Pancreas (tissue), 10 donors: Measurements from ENCODE around the gene ZBTB40. TPM values are rescaled to one million over a fixed set of nuclear protein-coding genes. Genes with fewer than 3 reads are reported as not detected.

ENCODE experiments used
- ATAC-seq, 4 donors: fragments of 200-7000 bp; cut with Tn5 transposase; one replicate each; pipeline versions ENCODE4 v1.8.0 to v1.9.1; 2020; ENCODE audit warnings: mild to moderate bottlenecking in 4 of 4, moderate library complexity in 4 of 4
- DNase-seq, 6 donors: peaks; one replicate each; pipeline ENCODE4 v3.0.0-alpha.2; 2020
- FAIRE-seq: peaks from 2 replicates; lab custom pipeline; 2012; peaks lifted over from hg19 to GRCh38; lab: Jason Lieb, UNC
- H3K27ac ChIP-seq, 4 donors: fragments of 200-600 bp; sonication (generic); 1 replicate in 3 of 4; 2 replicates in 1 of 4; pipeline versions ENCODE4 v1.5.0 to v1.8.0; 2020
- H3K27me3 ChIP-seq, 4 donors: fragments of 200-600 bp; one replicate each; pipeline ENCODE4 v1.8.0; 2021
- H3K36me3 ChIP-seq, 3 donors: fragments of 200-600 bp; sonication (generic) in 1 of 3; one replicate each; pipeline versions ENCODE4 v1.5.0 to v1.8.0; 2020 to 2021
- H3K4me1 ChIP-seq, 3 donors: fragments of 200-600 bp; one replicate each; pipeline ENCODE4 v1.8.0; 2021
- H3K4me3 ChIP-seq, 4 donors: fragments of 200-600 bp; sonication (generic) in 2 of 4; one replicate each; pipeline versions ENCODE4 v1.5.0 to v1.8.0; 2020 to 2021
- H3K9me3 ChIP-seq, 4 donors: fragments of 200-600 bp; one replicate each; pipeline ENCODE4 v1.8.0; 2021
- CTCF ChIP-seq, 4 donors: fragments of 200-600 bp; sonication (generic) in 3 of 4; IDR thresholded peaks; one replicate each; pipeline versions ENCODE4 v1.5.0 to v1.8.0; 2021; ENCODE audit warnings: antibody characterized with exemption in 4 of 4
- WGBS, 2 donors: extraction: QIAGEN DNeasy Blood & Tissue Kit; methylation state at CpG; one replicate each; pipeline ENCODE4 v1.1.7; 2013; 5-methylcytosine and 5-hydroxymethylcytosine counted together
- intact Hi-C, 3 donors: fragments of 100-400 bp; cut with DNase I; formaldehyde crosslinking; loops; one replicate each; pipeline versions ENCODE4 v1.11.1 to v1.14.2; 2022
- polyA plus RNA-seq, 2 donors: library from polyadenylated mRNA; stranded (reverse); fragments of 200-250 nt; gene quantifications; one replicate each; pipeline ENCODE4 v1.2.3, GENCODE V29; 2013
- total RNA-seq, 6 donors: library from RNA; stranded (reverse); fragmentation: NEBNext Ultra II Directional in 4 of 6; extraction: Animal tissue kit (Norgen Biotek cat#: 25700) in 4 of 6; gene quantifications; one replicate each; pipeline versions ENCODE4 v1.2.1 to v1.2.4, GENCODE V29; 2021 to 2023
- donor health status: healthy with polysubstance abuse.
- donor health status: DM: no; HTN: no; CAD: no; lungs with moderate emphysema.
- donor health status: DM: no; HTN: no; CAD: no.
- donor health status: control.
- donor health status: control.
- donor health status: Bipolar disorder and iron deficiency.
- donor health status: DM: yes; HTN: yes; CAD: no.
- donor health status: DM: no; HTN: no; CAD: no.
- donor health status: DM: no; HTN: no; CAD: no.
- donor health status: DM: yes; HTN: yes; CAD: no.

Gene ZBTB40
- total and polyA plus RNA-seq, 8 donors: 6.2 to 16.0 (median 9.4) TPM

GRCh38 chr1:22553104-22553880, 101.6 kb downstream of the ZBTB40 start:
- Histone ChIP-seq H3K4me1 (peaks cover 0 to 4% (median 0%) of the 10 kb centered on the region in 3 donors), H3K27ac (no peak overlapping the region), H3K4me3 (no peak overlapping the region), H3K36me3 (no peaks in the 10 kb centered on the region), H3K9me3 (no peaks in the 10 kb centered on the region), H3K27me3 (no peaks in the 10 kb centered on the region)
- intact Hi-C loops: no loop called here
- no peak for TF ChIP-seq CTCF (IDR thresholded peaks at IDR 0.05)
- peak in 5 of 6 donors; percentile 55 to 68 (median 66) for DNase-seq
- WGBS, 2 donors: 18 to 24% methylated on average over 17 to 18 of the region's 18 CpGs
- FAIRE-seq: no peak
- ATAC-seq: peak; percentile 70 to 90 (median 78)

GRCh38 chr1:22553991-22554522, 102.4 kb downstream of the ZBTB40 start:
- Histone ChIP-seq H3K4me1 (peaks cover 0 to 4% (median 0%) of the 10 kb centered on the region in 3 donors), H3K36me3 (no peaks in the 10 kb centered on the region), H3K27ac (no peak overlapping the region), H3K4me3 (no peak overlapping the region), H3K27me3 (no peaks in the 10 kb centered on the region), H3K9me3 (no peaks in the 10 kb centered on the region)
- FAIRE-seq (no peak), ATAC-seq (no peak), DNase-seq (no peak)
- no peak for TF ChIP-seq CTCF (IDR thresholded peaks at IDR 0.05)
- intact Hi-C loops: no loop called here
- WGBS, 2 donors: 75 to 88% methylated on average over 8 of the region's 8 CpGs

GRCh38 chr1:22555371-22555656, 103.7 kb downstream of the ZBTB40 start:
- FAIRE-seq (no peak), DNase-seq (no peak), ATAC-seq (no peak)
- no peak overlapping the region for H3K4me3 ChIP-seq
- no peak for TF ChIP-seq CTCF (IDR thresholded peaks at IDR 0.05)
- no peaks in the 10 kb centered on the region for H3K36me3 ChIP-seq
- no peaks in the 10 kb centered on the region for H3K27me3 ChIP-seq
- no peaks in the 10 kb centered on the region for H3K9me3 ChIP-seq
- 41 to 54% methylated on average over 3 of the region's 3 CpGs for WGBS, 2 donors
- H3K27ac ChIP-seq: no peak overlapping the region
- H3K4me1 ChIP-seq: peaks cover 0 to 4% (median 0%) of the 10 kb centered on the region in 3 donors
- intact Hi-C loops: no loop called here

GRCh38 chr1:22556391-22557104, 104.9 kb downstream of the ZBTB40 start:
- H3K36me3 ChIP-seq: no peaks in the 10 kb centered on the region
- peaks cover 0 to 4% (median 0%) of the 10 kb centered on the region in 3 donors for H3K4me1 ChIP-seq
- H3K27ac ChIP-seq: no peak overlapping the region
- H3K9me3 ChIP-seq: no peaks in the 10 kb centered on the region
- H3K4me3 ChIP-seq: no peak overlapping the region
- DNase-seq (no peak), FAIRE-seq (no peak), ATAC-seq (peak; percentile 7 to 14 (median 14))
- no peaks in the 10 kb centered on the region for H3K27me3 ChIP-seq
- intact Hi-C loops: no loop called here
- WGBS, 2 donors: 33 to 40% methylated on average over 13 of the region's 13 CpGs
- TF ChIP-seq CTCF (IDR thresholded peaks at IDR 0.05): no peak
